ENCODE measurements around the gene KCNK4.

DNA sequence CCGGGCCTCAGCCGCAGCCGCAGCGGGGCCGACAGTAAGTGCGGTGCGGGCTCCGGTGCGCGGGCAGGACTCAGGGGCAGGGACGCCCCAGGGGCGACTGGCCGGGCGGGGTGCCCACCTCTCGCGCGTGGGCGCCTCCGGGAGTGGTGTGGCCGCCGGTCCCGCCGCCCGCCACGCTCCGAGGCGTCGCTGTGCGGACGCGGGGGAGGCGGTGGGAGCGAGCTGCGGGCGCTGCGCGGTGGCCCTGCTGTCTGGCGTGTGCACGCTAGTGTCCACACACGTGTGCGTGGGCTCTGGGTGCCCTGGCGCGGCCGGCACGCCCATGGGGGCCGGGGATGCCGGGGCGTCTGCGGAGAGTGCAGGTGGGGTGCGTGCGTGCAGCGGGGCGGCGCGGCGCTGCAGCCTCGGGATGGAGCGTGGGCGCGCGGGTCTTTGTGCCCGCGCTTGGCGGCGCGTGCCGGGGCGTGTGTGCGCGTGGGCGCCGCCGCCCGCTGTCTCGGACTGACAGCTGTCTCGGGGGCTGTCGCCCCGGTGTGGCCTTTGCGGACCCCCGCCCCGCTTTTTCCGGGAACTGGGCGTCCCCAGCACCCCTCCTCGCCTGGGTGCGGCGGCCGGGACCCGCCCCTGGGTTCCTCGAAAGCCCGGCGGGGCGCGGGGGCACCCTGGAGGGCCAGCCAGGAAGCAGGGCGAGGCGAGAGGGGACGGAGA is 804 bp downstream of the KCNK4 start:
- TF ChIP-seq, protein P1, sequence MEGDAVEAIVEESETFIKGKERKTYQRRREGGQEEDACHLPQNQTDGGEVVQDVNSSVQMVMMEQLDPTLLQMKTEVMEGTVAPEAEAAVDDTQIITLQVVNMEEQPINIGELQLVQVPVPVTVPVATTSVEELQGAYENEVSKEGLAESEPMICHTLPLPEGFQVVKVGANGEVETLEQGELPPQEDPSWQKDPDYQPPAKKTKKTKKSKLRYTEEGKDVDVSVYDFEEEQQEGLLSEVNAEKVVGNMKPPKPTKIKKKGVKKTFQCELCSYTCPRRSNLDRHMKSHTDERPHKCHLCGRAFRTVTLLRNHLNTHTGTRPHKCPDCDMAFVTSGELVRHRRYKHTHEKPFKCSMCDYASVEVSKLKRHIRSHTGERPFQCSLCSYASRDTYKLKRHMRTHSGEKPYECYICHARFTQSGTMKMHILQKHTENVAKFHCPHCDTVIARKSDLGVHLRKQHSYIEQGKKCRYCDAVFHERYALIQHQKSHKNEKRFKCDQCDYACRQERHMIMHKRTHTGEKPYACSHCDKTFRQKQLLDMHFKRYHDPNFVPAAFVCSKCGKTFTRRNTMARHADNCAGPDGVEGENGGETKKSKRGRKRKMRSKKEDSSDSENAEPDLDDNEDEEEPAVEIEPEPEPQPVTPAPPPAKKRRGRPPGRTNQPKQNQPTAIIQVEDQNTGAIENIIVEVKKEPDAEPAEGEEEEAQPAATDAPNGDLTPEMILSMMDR (IDR thresholded peaks at IDR 0.05; ENCODE audit: insufficient read depth, low read depth, low read length): no peak
- peak; percentile 97 for TF ChIP-seq EZH2 (IDR thresholded peaks at IDR 0.05; ENCODE audit: insufficient read depth, low read length)

Measured in astrocyte (in vitro differentiated cells and primary cell).